DND-41 (cell line): ENCODE results near the gene AFF4.

Source experiments
- ATAC-seq: fragments of 200-7000 bp; cut with Tn5 transposase; 3 replicates; pipeline ENCODE4 v1.9.1; 2021; ENCODE audit warnings: low read depth; ENCODE audit not compliant: insufficient read depth
- DNase-seq: peaks from one replicate; pipeline ENCODE4 v3.0.0-alpha.2; 2020
- H2AFZ ChIP-seq: 2 replicates; pipeline ENCODE4 v1.6.0; 2012; ENCODE audit warnings: low read depth, low read length
- H3K27ac ChIP-seq: 2 replicates; pipeline ENCODE4 v1.5.1; 2012; ENCODE audit warnings: low read length, inconsistent platforms
- H3K27me3 ChIP-seq: fragments of 200-600 bp; sonication (generic); 2 replicates; pipeline ENCODE4 v1.6.0; 2012; ENCODE audit warnings: low read length, mild to moderate bottlenecking, inconsistent platforms; ENCODE audit not compliant: insufficient read depth, poor library complexity
- H3K36me3 ChIP-seq: 2 replicates; pipeline ENCODE4 v1.5.1; 2012; ENCODE audit warnings: low read length, inconsistent platforms; ENCODE audit not compliant: insufficient read depth
- H3K4me1 ChIP-seq: 2 replicates; pipeline ENCODE4 v1.5.1; 2012; ENCODE audit warnings: mild to moderate bottlenecking, low read length; ENCODE audit not compliant: insufficient read depth
- H3K4me2 ChIP-seq: 2 replicates; pipeline ENCODE4 v1.6.0; 2012; ENCODE audit warnings: mild to moderate bottlenecking, moderate library complexity, low read length, inconsistent platforms; ENCODE audit not compliant: insufficient read depth
- H3K4me3 ChIP-seq, 2 experiments: fragments of 200-600 bp in 1 of 2; shearing (Covaris generic) in 1 of 2; 2 replicates each; pipeline ENCODE4 v1.5.1; 2012 to 2016; ENCODE audit warnings: inconsistent platforms in 2 of 2, low read length in 2 of 2, mild to moderate bottlenecking in 2 of 2, low read depth in 1 of 2, moderate library complexity in 1 of 2
- H3K79me2 ChIP-seq: 2 replicates; pipeline ENCODE4 v1.6.0; 2012; ENCODE audit warnings: low read length, inconsistent platforms; ENCODE audit not compliant: insufficient read depth
- H3K9ac ChIP-seq: 2 replicates; pipeline ENCODE4 v1.6.0; 2012; ENCODE audit warnings: low read depth, mild to moderate bottlenecking, inconsistent platforms, low read length, moderate library complexity
- H3K9me3 ChIP-seq: 2 replicates; pipeline ENCODE4 v1.5.1; 2012; ENCODE audit warnings: low read length, moderate library complexity, mild to moderate bottlenecking, inconsistent platforms; ENCODE audit not compliant: insufficient read depth, severe bottlenecking
- H4K20me1 ChIP-seq: 2 replicates; pipeline ENCODE4 v1.6.0; 2012; ENCODE audit warnings: low read length; ENCODE audit not compliant: insufficient read depth
- EZH2 ChIP-seq: IDR thresholded peaks from 3 replicates; pipeline ENCODE4 v1.6.1; 2012; ENCODE audit warnings: borderline replicate concordance, low read depth, mild to moderate bottlenecking, moderate library complexity, low read length, inconsistent platforms; ENCODE audit not compliant: severe bottlenecking
- TF ChIP-seq, protein P1 (sequence below): IDR thresholded peaks from 2 replicates; pipeline ENCODE4 v1.5.1; 2012; ENCODE audit warnings: borderline replicate concordance, low read length, moderate library complexity, mild to moderate bottlenecking; ENCODE audit not compliant: poor library complexity, severe bottlenecking; ENCODE audit errors: extremely low read depth

AFF4 gene

DNA sequence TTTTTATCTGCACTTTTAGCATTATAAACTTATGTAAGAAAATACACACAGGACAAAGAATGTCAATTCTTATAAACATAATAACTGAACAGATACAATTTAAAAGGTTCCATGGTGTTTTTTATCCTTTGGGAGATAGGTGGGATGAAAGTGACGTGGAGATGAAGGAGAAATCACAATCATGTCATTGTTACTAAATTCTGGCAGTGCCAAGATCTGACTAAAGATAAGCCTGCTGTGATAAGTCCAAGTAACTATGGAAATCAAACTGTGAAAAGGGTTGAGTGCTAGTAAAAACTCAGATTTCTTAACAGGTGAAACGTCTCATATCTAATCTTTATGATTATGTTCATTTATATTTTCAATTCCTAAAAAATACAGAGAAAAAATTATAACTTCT, 78.9 kb downstream of the AFF4 start:
- Histone ChIP-seq H3K4me1 (no peaks in the 10 kb centered on the region), H3K9ac (no peak overlapping the region), H3K27ac (no peak overlapping the region), H3K27me3 (no peaks in the 10 kb centered on the region), H3K79me2 (no peaks in the 10 kb centered on the region), H3K4me2 (no peak overlapping the region), H2AFZ (no peak overlapping the region), H4K20me1 (no peaks in the 10 kb centered on the region), H3K4me3 (no peak overlapping the region), H3K9me3 (no peaks in the 10 kb centered on the region), H3K36me3 (peaks cover 89% of the 10 kb centered on the region)
- ATAC-seq (no peak), DNase-seq (no peak)
- TF ChIP-seq EZH2 = no peak
- TF ChIP-seq, protein P1, sequence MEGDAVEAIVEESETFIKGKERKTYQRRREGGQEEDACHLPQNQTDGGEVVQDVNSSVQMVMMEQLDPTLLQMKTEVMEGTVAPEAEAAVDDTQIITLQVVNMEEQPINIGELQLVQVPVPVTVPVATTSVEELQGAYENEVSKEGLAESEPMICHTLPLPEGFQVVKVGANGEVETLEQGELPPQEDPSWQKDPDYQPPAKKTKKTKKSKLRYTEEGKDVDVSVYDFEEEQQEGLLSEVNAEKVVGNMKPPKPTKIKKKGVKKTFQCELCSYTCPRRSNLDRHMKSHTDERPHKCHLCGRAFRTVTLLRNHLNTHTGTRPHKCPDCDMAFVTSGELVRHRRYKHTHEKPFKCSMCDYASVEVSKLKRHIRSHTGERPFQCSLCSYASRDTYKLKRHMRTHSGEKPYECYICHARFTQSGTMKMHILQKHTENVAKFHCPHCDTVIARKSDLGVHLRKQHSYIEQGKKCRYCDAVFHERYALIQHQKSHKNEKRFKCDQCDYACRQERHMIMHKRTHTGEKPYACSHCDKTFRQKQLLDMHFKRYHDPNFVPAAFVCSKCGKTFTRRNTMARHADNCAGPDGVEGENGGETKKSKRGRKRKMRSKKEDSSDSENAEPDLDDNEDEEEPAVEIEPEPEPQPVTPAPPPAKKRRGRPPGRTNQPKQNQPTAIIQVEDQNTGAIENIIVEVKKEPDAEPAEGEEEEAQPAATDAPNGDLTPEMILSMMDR = no peak

DNA sequence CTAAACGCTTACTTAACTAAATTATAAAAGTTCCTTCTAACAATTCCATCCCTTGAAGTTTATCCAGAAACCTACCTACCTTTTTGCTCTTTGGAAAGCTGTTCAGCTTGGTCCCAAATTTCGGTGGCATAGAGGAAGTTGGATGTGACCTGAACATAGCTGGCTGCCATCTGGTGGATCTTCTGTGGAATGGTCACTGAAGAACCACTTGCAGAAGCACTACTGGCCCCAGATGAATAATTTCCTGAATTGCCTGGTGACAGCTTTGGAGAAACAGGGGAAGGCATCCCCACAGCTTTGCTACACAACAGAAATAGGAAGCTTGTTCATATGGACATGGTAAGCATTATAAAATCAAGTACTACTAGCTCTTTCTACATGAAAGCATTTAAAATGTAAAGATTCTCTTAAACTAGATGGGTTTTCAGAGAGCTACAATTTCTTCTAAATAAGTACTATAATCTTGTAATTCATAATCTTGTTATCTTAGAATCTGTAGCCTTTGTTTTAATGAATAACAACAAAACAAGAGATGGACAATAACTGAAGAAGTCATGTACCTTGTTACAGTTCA, 80.1 kb downstream of the AFF4 start:
- no peaks in the 10 kb centered on the region for H3K4me1 ChIP-seq
- no peaks in the 10 kb centered on the region for H3K79me2 ChIP-seq
- H3K27me3 ChIP-seq = no peaks in the 10 kb centered on the region
- ATAC-seq = peak; percentile 76
- H3K4me3 ChIP-seq = no peak overlapping the region
- H3K36me3 ChIP-seq = peaks cover 90% of the 10 kb centered on the region
- H3K9me3 ChIP-seq = no peaks in the 10 kb centered on the region
- no peak overlapping the region for H2AFZ ChIP-seq
- TF ChIP-seq, protein P1 = peak; percentile 64
- TF ChIP-seq EZH2 = no peak
- no peak overlapping the region for H3K27ac ChIP-seq
- no peak overlapping the region for H3K4me2 ChIP-seq
- DNase-seq = peak; percentile 33
- H3K9ac ChIP-seq = no peak overlapping the region
- H4K20me1 ChIP-seq = no peaks in the 10 kb centered on the region

DNA sequence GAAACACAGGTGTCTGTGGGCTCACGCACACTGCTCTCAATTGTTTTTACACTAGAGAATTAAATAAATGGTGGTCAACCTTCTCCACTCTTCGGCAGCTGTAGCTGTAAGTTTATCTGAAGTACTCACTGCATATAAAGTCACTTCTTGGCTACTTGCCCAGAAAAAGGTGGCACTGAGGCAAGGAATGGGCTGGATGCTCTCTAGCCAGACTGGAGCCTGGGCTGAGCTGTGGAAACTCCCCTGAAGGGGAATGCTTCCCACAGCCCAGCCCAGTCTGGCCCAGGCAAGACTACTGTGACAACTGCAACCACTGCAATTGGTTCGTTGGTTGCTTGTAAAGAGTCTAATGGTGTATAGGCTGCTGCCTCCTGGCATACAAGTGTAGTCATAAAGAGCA, 85.5 kb downstream of the AFF4 start:
- Histone ChIP-seq H3K9ac (no peak overlapping the region), H4K20me1 (no peaks in the 10 kb centered on the region), H3K79me2 (no peaks in the 10 kb centered on the region), H3K4me3 (no peak overlapping the region), H3K4me1 (no peaks in the 10 kb centered on the region), H3K9me3 (no peaks in the 10 kb centered on the region), H3K27me3 (no peaks in the 10 kb centered on the region), H2AFZ (no peak overlapping the region), H3K36me3 (peaks cover 73% of the 10 kb centered on the region), H3K4me2 (no peak overlapping the region), H3K27ac (no peak overlapping the region)
- TF ChIP-seq, protein P1 = no peak
- TF ChIP-seq EZH2 = no peak
- no peak for DNase-seq
- no peak for ATAC-seq

DNA sequence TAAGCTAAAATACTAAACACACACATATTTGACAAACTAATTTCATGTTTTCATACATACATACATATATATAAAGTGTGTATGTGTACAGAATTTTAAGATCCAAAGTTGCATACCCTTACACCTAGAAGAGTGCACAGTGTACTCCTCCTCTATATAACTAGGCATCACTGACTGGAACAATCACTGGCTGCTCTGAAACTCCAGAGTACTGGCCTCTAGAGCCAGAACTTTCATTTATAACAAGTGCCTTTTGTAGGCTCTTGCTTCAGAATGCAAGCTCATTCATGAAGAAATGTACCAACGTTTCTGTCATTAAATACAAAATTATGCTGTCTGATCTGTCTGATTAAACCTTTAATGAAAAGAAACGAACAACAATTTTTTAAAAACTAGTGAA, 86.0 kb downstream of the AFF4 start:
- no peaks in the 10 kb centered on the region for H3K79me2 ChIP-seq
- no peaks in the 10 kb centered on the region for H3K27me3 ChIP-seq
- no peak overlapping the region for H2AFZ ChIP-seq
- H3K4me1 ChIP-seq = no peaks in the 10 kb centered on the region
- DNase-seq (no peak), ATAC-seq (no peak)
- H3K27ac ChIP-seq = no peak overlapping the region
- no peak overlapping the region for H3K4me2 ChIP-seq
- H4K20me1 ChIP-seq = no peaks in the 10 kb centered on the region
- H3K9me3 ChIP-seq = no peaks in the 10 kb centered on the region
- peaks cover 72% of the 10 kb centered on the region for H3K36me3 ChIP-seq
- no peak for TF ChIP-seq EZH2
- TF ChIP-seq, protein P1 = no peak
- H3K4me3 ChIP-seq = no peak overlapping the region
- no peak overlapping the region for H3K9ac ChIP-seq
